ENCODE data around the gene SNX18. TPM values are rescaled to one million over a fixed set of nuclear protein-coding genes. Genes with fewer than 3 reads are reported as not detected.

The SNX18 gene
- total RNA-seq, 1 donor from 2014 or later = 28.6 TPM

DNA sequence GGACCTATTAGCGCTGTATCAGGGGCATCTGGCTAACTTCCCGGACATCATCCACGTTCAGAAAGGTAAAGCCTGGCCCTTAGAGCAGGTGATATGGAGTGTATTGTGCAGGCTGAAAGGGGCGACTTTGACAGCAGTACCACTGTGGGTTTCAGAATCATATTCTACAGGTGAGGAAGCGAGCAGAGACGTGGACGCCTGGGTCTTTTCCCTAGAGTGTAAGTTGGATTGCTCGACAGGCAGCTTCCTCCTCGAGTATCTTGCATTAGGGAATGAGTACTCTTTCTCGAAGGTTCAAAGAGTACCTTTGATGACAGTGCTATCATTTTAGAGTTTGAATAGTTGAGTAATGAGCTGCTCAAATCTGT lies 1.9 kb downstream of the SNX18 start:
- peak overlapping the region; percentile 10 for H3K27ac Mint-ChIP-seq
- peaks cover 6% of the 10 kb centered on the region for H3K36me3 Mint-ChIP-seq (ENCODE audit: insufficient read depth)

DNA sequence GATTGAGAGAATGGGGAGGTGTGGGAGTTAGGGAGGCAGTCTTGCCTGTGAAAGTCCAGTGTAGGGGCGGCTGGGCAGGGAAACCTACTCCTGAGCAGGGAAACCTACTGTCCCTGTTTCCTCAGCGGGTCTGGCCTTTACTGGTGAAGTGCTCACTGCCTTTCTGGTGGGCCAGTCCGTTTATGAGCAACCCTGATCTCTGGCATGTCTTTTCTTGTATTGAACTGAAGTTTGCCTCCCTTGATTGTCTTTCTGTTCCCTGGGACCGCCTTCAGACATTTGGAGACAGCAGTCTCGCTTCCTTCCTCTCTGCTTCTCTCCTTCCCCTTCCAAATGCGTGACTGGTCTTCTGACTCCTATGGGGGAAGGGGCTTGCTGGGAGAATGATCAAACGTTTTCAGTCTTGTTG lies 2.9 kb downstream of the SNX18 start:
- TF ChIP-seq, protein P1, sequence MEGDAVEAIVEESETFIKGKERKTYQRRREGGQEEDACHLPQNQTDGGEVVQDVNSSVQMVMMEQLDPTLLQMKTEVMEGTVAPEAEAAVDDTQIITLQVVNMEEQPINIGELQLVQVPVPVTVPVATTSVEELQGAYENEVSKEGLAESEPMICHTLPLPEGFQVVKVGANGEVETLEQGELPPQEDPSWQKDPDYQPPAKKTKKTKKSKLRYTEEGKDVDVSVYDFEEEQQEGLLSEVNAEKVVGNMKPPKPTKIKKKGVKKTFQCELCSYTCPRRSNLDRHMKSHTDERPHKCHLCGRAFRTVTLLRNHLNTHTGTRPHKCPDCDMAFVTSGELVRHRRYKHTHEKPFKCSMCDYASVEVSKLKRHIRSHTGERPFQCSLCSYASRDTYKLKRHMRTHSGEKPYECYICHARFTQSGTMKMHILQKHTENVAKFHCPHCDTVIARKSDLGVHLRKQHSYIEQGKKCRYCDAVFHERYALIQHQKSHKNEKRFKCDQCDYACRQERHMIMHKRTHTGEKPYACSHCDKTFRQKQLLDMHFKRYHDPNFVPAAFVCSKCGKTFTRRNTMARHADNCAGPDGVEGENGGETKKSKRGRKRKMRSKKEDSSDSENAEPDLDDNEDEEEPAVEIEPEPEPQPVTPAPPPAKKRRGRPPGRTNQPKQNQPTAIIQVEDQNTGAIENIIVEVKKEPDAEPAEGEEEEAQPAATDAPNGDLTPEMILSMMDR (IDR thresholded peaks at IDR 0.05; ENCODE audit: unreplicated experiment) = no peak
- Mint-ChIP-seq H3K36me3 (ENCODE audit: insufficient read depth) (peaks cover 6% of the 10 kb centered on the region), H3K4me1 (ENCODE audit: low read depth) (peaks cover 40% of the 10 kb centered on the region), H3K27ac (peak overlapping the region; percentile 77), H3K9me3 (ENCODE audit: low read depth) (no peaks in the 10 kb centered on the region), H3K4me3 (ENCODE audit: low read depth) (peak overlapping the region; percentile 80), H3K27me3 (no peaks in the 10 kb centered on the region)
- no peak for DNase-seq (ENCODE audit: low spot score, unreplicated experiment)

More for the DNA sequence above, 1.9 kb downstream of the SNX18 start:
- Mint-ChIP-seq H3K9me3 (ENCODE audit: low read depth) (no peaks in the 10 kb centered on the region), H3K4me1 (ENCODE audit: low read depth) (peaks cover 38% of the 10 kb centered on the region), H3K4me3 (ENCODE audit: low read depth) (peak overlapping the region; percentile 80), H3K27me3 (no peaks in the 10 kb centered on the region)
- DNase-seq (ENCODE audit: low spot score, unreplicated experiment) = no peak
- TF ChIP-seq, protein P1 (IDR thresholded peaks at IDR 0.05; ENCODE audit: unreplicated experiment) = no peak

DNA sequence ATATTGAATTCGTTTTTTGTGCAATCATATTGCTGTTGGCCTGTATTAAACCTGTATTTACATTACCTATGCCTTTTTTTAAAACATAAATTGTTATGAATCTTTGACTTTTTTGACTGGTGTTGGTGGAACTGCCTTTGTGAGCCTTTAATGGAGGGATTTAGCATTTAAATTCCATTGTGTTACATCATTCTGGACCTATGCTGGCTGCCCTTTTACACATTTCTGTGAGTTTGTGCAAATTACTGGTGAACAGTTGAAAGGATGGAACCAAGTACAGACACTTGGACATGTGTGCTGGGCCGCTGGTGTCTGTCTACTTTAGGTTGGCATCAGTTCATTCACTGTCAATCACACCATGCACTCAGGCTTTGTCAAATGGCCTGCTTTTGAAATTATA lies 3.4 kb downstream of the SNX18 start:
- Mint-ChIP-seq H3K9me3 (ENCODE audit: low read depth) (no peaks in the 10 kb centered on the region), H3K4me1 (ENCODE audit: low read depth) (peaks cover 42% of the 10 kb centered on the region), H3K36me3 (ENCODE audit: insufficient read depth) (peaks cover 6% of the 10 kb centered on the region), H3K27ac (no peak overlapping the region), H3K27me3 (no peaks in the 10 kb centered on the region), H3K4me3 (ENCODE audit: low read depth) (peak overlapping the region; percentile 80)
- TF ChIP-seq, protein P1 (IDR thresholded peaks at IDR 0.05; ENCODE audit: unreplicated experiment) = no peak
- DNase-seq (ENCODE audit: low spot score, unreplicated experiment) = no peak

DNA sequence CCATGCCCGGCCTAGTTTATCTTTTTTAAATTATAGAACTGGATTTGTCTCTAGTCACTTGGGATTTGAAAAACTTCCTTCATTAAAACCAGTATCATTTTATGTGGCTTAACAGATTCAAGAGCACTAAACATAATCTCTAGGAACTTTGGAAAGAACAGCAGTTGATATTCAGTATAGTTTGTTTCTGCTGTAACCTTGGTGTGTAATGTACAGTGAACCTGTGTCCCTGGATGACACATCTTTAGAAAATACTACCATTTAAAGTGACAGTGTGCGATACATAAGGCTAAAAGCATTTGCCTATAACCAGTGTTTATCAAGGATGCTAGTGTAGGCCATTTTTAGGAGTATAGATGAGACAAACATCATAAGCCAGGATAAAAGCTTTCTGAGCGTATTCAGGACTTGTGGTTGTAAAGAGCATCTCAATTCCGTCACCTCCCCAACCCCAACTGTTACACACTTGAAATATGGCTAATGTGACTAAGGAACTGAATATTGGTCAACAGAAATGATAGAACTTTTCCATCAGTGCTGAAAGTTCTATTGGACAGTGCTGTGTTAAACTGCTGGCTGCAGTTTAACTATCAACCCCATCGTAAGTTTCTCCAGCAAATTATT lies 4.4 kb downstream of the SNX18 start:
- Mint-ChIP-seq H3K27me3 (no peaks in the 10 kb centered on the region), H3K36me3 (ENCODE audit: insufficient read depth) (peaks cover 6% of the 10 kb centered on the region), H3K27ac (no peak overlapping the region), H3K9me3 (ENCODE audit: low read depth) (no peaks in the 10 kb centered on the region), H3K4me1 (ENCODE audit: low read depth) (peaks cover 42% of the 10 kb centered on the region), H3K4me3 (ENCODE audit: low read depth) (no peak overlapping the region)
- DNase-seq (ENCODE audit: low spot score, unreplicated experiment) = no peak
- TF ChIP-seq, protein P1 (IDR thresholded peaks at IDR 0.05; ENCODE audit: unreplicated experiment) = no peak

DNA sequence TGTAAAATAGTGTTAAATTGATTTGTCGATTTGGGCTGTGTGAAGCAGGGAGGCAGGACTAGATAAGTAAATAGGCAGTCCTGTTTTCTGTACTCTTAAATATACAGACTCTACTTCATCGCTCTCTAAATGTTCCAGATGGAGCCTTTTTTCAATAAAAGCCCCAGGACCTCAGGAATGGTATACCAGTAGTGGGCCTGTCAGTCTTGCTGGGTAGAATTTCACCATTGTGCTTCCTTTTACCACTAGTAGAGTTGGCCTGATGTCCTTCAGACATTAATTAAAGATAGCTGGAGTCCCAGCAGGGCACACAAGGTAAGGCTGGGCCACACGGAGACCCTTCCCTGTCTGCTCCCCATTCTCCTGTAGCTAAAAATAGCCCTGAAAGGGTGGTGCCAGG lies 6.0 kb downstream of the SNX18 start:
- Mint-ChIP-seq H3K4me3 (ENCODE audit: low read depth) (no peak overlapping the region), H3K4me1 (ENCODE audit: low read depth) (peaks cover 40% of the 10 kb centered on the region), H3K27ac (no peak overlapping the region), H3K27me3 (no peaks in the 10 kb centered on the region), H3K36me3 (ENCODE audit: insufficient read depth) (peaks cover 5% of the 10 kb centered on the region), H3K9me3 (ENCODE audit: low read depth) (no peaks in the 10 kb centered on the region)
- no peak for DNase-seq (ENCODE audit: low spot score, unreplicated experiment)
- TF ChIP-seq, protein P1 (IDR thresholded peaks at IDR 0.05; ENCODE audit: unreplicated experiment) = no peak
